ENCODE results near the gene GPR63.

Gene GPR63

GRCh38 chr6:96816301-96816817 lies 20.9 kb downstream of the GPR63 start:
- DNase-seq = no peak

GRCh38 chr6:96814625-96815024 lies 22.7 kb downstream of the GPR63 start:
- DNase-seq = no peak

- no peak for DNase-seq
Measured at GRCh38 chr6:96812077-96812703, 25.1 kb downstream of the GPR63 start.

- DNase-seq = no peak
Measured at GRCh38 chr6:96811670-96812069, 25.6 kb downstream of the GPR63 start.

GRCh38 chr6:96811136-96811535 lies 26.1 kb downstream of the GPR63 start:
- DNase-seq = no peak

GRCh38 chr6:96809119-96809518 lies 28.2 kb downstream of the GPR63 start:
- peak; percentile 50 for DNase-seq

- no peak for DNase-seq
Measured at GRCh38 chr6:96803106-96803481, 34.2 kb downstream of the GPR63 start.

GRCh38 chr6:96795481-96795880 lies 41.8 kb downstream of the GPR63 start:
- DNase-seq = no peak

- DNase-seq = no peak
Measured at GRCh38 chr6:96794980-96795379, 42.3 kb downstream of the GPR63 start.

GRCh38 chr6:96792561-96793190 lies 44.6 kb downstream of the GPR63 start:
- DNase-seq = no peak

GRCh38 chr6:96789871-96790270 lies 47.4 kb downstream of the GPR63 start:
- no peak for DNase-seq

- no peak for DNase-seq
Measured at GRCh38 chr6:96787846-96788580, 49.3 kb downstream of the GPR63 start.

GRCh38 chr6:96786336-96786735 lies 50.9 kb downstream of the GPR63 start:
- no peak for DNase-seq

GRCh38 chr6:96784650-96785049 lies 52.6 kb downstream of the GPR63 start:
- no peak for DNase-seq

GRCh38 chr6:96783307-96783706 lies 54.0 kb downstream of the GPR63 start:
- no peak for DNase-seq

GRCh38 chr6:96781557-96781956 lies 55.7 kb downstream of the GPR63 start:
- DNase-seq = no peak

GRCh38 chr6:96777113-96777512 lies 60.2 kb downstream of the GPR63 start:
- DNase-seq = no peak

GRCh38 chr6:96775727-96776400 lies 61.4 kb downstream of the GPR63 start:
- DNase-seq = no peak

- DNase-seq = no peak
Measured at GRCh38 chr6:96766769-96767168, 70.5 kb downstream of the GPR63 start.

GRCh38 chr6:96762599-96762998 lies 74.7 kb downstream of the GPR63 start:
- DNase-seq = no peak

GRCh38 chr6:96761794-96762193 lies 75.5 kb downstream of the GPR63 start:
- DNase-seq = no peak

GRCh38 chr6:96760153-96760687 lies 77.1 kb downstream of the GPR63 start:
- no peak for DNase-seq

GRCh38 chr6:96755096-96755495 lies 82.2 kb downstream of the GPR63 start:
- DNase-seq = no peak

Measured in hematopoietic multipotent progenitor cell treated with erythropoietin and hydrocortisone succinate and interleukin-3 and kit ligand, for 8 days (in vitro differentiated cells).